Right ventricle myocardium superior (tissue), 1 donor: Measurements from ENCODE around the gene DNAJC5G. TPM values are rescaled to one million over a fixed set of nuclear protein-coding genes. Genes with fewer than 3 reads are reported as not detected.
"Not testable (repeated sequence)": the region's sequence is repeated elsewhere in the genome, so short reads cannot be mapped to it uniquely, and the experiment has no call there.

Source experiments
- ATAC-seq: fragments of 200-7000 bp; cut with Tn5 transposase; one replicate; pipeline ENCODE4 v1.9.1; 2020; ENCODE audit warnings: mild to moderate bottlenecking; ENCODE audit not compliant: poor library complexity
- DNase-seq: peaks from one replicate; pipeline ENCODE4 v3.0.0-alpha.2; 2020
- intact Hi-C: fragments of 100-400 bp; cut with DNase I; formaldehyde crosslinking; loops from one replicate; pipeline ENCODE4 v1.11.2; 2022
- total RNA-seq: library from RNA; stranded (reverse); fragmentation: NEBNext Ultra II Directional; extraction: Animal tissue kit (Norgen Biotek cat#: 25700); gene quantifications from one replicate; pipeline ENCODE4 v1.2.1, GENCODE V29; 2021
- donor health status: DM: no; HTN: yes; CAD: no; lungs with severe emphysema.

Gene DNAJC5G
- total RNA-seq, 1 donor from 2014 or later, result 2.3 TPM

DNA sequence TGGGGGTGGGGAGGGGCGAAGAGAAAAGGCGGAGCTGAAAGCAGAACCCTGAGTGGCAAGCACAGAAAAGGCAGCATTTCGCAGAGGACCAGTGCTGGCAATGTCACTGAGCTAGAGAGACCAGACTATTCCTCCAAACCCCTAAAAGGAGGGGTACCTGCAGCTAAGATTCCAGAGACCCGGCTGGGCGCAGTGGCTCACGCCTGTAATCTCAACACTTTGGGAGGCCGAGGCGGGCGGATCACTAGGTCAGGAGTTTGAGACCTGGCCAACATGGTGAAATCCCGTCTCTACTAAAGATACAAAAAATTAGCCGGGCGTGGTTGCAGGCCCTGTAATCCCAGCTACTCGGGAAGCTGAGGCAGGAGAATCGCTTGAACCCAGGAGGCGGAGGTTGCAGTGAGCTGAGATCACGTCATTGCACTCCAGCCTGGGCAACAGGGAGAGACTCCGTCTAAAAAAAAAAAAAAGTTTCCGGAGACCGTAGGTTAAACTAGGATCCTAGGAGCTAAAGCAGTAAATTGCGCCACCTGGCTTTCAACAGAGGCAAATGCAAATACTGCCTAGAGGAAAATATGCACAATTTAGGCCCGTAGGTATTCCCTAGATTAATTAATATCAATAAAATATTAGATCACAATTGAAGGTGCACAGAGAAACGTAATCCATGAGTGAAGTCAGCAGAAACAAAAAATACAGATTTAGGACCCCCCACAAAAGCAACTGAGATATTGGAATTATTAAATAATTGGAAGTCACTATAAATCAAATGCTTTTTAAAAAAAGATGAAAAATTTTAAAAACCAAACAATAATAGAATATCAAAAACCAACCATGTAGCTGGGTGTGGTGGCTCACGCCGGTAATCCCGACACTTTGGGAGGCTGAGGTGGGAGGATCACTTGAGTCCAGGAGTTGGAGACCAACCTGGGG is 28.1 kb downstream of the DNAJC5G start:
- peak; percentile 69 for ATAC-seq
- intact Hi-C loops, result no loop called here

DNA sequence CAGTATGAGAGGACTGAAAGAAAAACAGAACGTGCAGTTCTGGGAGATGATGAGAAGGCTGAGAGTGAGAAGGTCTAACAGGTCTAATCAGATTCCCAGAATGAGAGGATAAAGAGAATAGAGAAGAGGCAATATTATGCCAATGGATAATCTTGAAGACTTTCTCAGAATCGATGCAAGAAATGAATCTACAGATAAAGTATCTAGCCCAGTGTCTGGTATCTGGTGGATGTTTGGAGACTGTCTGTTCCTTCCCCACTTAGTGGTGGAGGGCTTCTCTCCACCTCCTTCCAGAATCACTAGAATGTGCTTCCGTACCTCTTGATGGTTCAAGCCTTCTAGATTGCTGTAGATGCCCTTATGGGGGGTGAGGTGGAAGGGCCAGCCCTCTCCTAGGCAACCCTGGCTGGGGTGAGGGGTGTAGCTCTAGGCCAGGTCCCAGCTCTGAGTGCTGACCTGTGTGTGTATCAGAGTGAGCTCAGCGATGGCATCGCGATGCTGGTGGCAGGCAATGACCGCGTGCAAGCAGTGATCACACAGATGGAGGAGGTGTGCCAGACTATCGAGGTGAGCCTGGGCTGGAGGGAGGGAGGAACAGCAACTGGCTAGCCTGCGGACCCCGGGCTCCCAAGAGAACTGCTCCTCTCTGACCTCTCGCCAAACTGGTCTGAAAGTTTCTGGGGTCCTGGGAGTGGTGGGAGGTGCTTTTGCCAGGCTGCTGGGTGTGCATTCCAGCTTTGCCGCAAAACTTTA is 29.4 kb downstream of the DNAJC5G start:
- ATAC-seq (no peak), DNase-seq (no peak)
- intact Hi-C loops, result no loop called here

More for the DNA sequence above, 28.1 kb downstream of the DNAJC5G start:
- DNase-seq, result peak; percentile 44

GRCh38 chr2:27305516-27305915 is 30.3 kb downstream of the DNAJC5G start:
- DNase-seq (no peak), ATAC-seq (no peak)
- intact Hi-C loops, result no loop called here

GRCh38 chr2:27306136-27306535 is 30.9 kb downstream of the DNAJC5G start:
- intact Hi-C loops, result no loop called here
- no peak for DNase-seq
- no peak for ATAC-seq

DNA sequence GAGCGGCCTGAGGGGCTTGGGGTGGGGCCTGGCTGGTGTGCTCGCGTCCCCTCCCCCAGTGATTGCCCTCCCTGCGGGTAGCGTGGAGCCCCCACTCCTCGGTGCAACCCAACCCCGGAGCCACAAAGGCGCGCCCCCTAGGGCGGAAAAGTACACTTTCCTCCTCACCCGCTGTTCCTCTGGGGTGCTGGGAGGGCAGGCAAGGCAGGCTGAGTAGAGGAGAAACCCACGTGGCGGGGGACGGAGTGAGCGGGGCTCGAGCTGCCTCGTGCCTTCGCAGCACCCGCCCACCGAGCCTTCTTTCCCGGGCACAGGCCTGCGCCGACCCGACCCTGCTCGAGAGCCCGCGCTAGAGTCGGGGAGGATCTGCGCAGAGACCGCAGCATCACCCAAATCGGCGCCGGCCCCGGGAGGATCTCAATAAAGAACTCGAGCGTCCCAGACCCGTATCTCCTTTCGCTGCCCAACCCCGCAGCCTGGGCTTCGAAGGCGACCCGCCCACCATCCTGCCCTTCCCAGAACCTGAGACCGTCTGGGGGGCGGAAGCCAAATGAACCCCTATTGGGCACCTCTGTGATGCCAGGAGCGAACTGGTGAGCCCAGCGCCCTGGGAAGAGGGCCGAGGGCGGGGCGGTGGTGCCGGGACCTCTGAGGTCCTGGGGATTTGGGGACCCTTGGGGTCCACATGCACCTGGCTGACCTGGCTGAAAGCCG is 31.5 kb downstream of the DNAJC5G start:
- no peak for DNase-seq
- intact Hi-C loops, result no loop called here
- ATAC-seq, result no peak

DNA sequence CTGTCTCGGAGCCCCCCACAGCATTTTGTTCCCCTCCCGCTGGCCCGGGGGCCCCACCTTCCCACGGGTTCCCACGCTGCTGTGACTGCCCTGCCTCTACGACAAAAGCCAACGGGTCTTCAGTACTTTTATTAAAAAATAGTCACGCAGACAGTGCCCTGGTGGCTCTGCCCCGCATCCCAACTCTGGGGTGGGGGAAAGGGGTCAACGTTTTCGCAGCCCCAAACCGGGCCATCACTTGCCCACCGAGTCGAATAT is 32.0 kb downstream of the DNAJC5G start:
- DNase-seq (no peak), ATAC-seq (no peak)
- intact Hi-C loops, result no loop called here

GRCh38 chr2:27307545-27308358 is 32.5 kb downstream of the DNAJC5G start:
- intact Hi-C loops, result no loop called here
- ATAC-seq, result peak; percentile 1
- no peak for DNase-seq

DNA sequence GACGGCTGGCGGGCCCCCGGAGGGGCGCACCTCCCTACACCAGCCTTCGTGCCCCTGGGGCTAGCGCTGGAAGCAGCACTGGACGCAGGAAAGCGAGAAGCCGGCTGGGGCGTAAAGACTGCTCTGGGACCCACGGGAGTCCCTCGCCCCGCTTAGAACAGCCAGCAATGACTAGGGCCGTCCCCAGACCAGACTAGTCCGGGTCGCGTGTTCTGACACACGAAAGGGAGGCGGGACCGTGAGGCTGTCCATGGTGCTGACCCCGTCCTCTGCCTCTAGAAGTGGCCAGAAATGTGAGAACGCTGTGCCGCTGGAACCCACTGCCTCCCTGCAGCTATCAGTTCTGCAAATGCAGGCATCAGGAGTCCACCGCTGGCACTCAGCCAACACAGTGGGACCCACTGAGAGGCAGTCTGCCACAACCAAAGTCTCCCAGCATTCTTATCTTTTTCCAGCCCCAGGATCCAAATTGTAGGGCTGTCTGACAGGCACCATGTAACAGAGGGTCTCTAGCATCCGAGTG is 33.2 kb downstream of the DNAJC5G start, which contains the start of gene UCN:
Gene UCN, minus strand, starts transcription at position 87 of the 523 bp plus-strand sequence. CDS start 550 bp downstream, outside the sequence.
- peak; percentile 17 for ATAC-seq
- DNase-seq, result peak; percentile 67

GRCh38 chr2:27309651-27310050 is 34.4 kb downstream of the DNAJC5G start:
- DNase-seq (no peak), ATAC-seq (no peak)
- intact Hi-C loops, result no loop called here

More for the DNA sequence above, 33.2 kb downstream of the DNAJC5G start, which contains the start of gene UCN:
- intact Hi-C loops, result no loop called here

- ATAC-seq (peak; percentile 2), DNase-seq (no peak)
- intact Hi-C loops, result no loop called here
Observed at GRCh38 chr2:27312152-27312551, 36.9 kb downstream of the DNAJC5G start.

GRCh38 chr2:27313882-27314645 is 38.8 kb downstream of the DNAJC5G start:
- DNase-seq (no peak), ATAC-seq (no peak)
- intact Hi-C loops, result no loop called here

- DNase-seq, result no peak
- no peak for ATAC-seq
- intact Hi-C loops, result no loop called here
Observed at GRCh38 chr2:27314709-27315108, 39.5 kb downstream of the DNAJC5G start.

- no peak for ATAC-seq
- DNase-seq, result no peak
- intact Hi-C loops, result no loop called here
Observed at GRCh38 chr2:27315122-27315521, 39.9 kb downstream of the DNAJC5G start.

GRCh38 chr2:27316655-27317412 is 41.6 kb downstream of the DNAJC5G start:
- intact Hi-C loops, result no loop called here
- peak; percentile 60 for DNase-seq
- ATAC-seq, result peak; percentile 14

GRCh38 chr2:27319839-27320238 is 44.6 kb downstream of the DNAJC5G start:
- ATAC-seq, DNase-seq, intact Hi-C loops: not testable (repeated sequence)

DNA sequence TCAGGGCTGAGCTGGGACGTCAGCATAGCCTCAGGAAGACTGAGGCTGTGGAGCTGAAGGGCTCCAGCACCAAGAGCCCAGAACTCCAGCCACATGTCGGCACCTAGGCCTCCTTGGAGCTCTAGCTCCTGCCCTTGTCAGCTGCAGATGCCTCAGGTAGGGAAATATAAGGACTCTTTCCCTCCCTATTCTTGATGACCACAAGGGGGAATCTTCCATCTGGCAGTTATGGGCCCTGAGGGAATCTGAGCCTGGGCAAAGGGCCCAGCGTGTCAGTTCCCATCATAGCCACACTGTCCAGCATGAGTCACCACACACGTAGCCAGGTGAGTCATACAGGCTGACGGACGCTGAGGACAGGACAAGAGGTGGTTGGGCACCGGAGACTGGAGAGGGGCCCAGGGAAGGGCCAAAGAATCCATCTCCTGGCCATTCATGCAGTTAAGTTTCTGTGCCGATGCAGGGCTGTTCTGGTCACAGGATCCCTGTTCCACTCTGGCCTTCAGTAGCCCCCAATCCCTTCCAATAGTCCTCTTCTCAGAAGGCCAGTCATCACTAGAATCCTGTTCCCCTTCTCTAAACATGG is 45.8 kb downstream of the DNAJC5G start:
- peak; percentile 80 for DNase-seq
- ATAC-seq, result peak; percentile 65
- intact Hi-C loops, result no loop called here
